Neural cell (in vitro differentiated cells): ENCODE measurements around the gene HDAC4. TPM values are rescaled to one million over a fixed set of nuclear protein-coding genes. Genes with fewer than 3 reads are reported as not detected.

Source experiments
- H2AFZ ChIP-seq: fragments of 200-600, 300-800 bp; sonication (generic), shearing (Covaris generic); 2 replicates; pipeline ENCODE4 v1.6.0; 2014; ENCODE audit warnings: low read depth, mild to moderate bottlenecking, antibody characterized with exemption, low read length, moderate library complexity
- H3F3A ChIP-seq: fragments of 200-600 bp; shearing (Covaris generic); 2 replicates; pipeline ENCODE4 v1.6.1; 2016; ENCODE audit warnings: mild to moderate bottlenecking, moderate library complexity, mixed read lengths, antibody characterized with exemption, low read length; ENCODE audit not compliant: insufficient read depth, poor library complexity, severe bottlenecking
- H3K27ac ChIP-seq: fragments of 200-600, 300-800 bp; sonication (generic), shearing (Covaris generic); 2 replicates; pipeline ENCODE4 v1.5.1; 2014; ENCODE audit warnings: mild to moderate bottlenecking, low read length, moderate library complexity
- H3K27me3 ChIP-seq: fragments of 300-800, 200-600 bp; sonication (generic), shearing (Covaris generic); 2 replicates; pipeline ENCODE4 v1.6.0; 2014; ENCODE audit warnings: mild to moderate bottlenecking, low read depth, low read length, moderate library complexity; ENCODE audit not compliant: insufficient read depth
- H3K36me3 ChIP-seq: fragments of 300-800, 200-600 bp; sonication (generic), shearing (Covaris generic); 2 replicates; pipeline ENCODE4 v1.5.1; 2014; ENCODE audit warnings: mild to moderate bottlenecking, antibody characterized with exemption, low read length, moderate library complexity; ENCODE audit not compliant: insufficient read depth
- H3K4me2 ChIP-seq: fragments of 300-800, 200-600 bp; sonication (generic), shearing (Covaris generic); 2 replicates; pipeline ENCODE4 v1.6.0; 2014; ENCODE audit warnings: mild to moderate bottlenecking, low read length
- H3K4me3 ChIP-seq: fragments of 300-800, 200-600 bp; sonication (generic), shearing (Covaris generic); 2 replicates; pipeline ENCODE4 v1.5.1; 2014; ENCODE audit warnings: mild to moderate bottlenecking, low read length, moderate library complexity
- H3K79me2 ChIP-seq: fragments of 200-600 bp; shearing (Covaris generic); replicated peaks from 2 replicates; pipeline ENCODE4 v1.6.0; 2014; ENCODE audit warnings: mild to moderate bottlenecking, low read length, moderate library complexity; ENCODE audit not compliant: insufficient read depth
- H3K9ac ChIP-seq: fragments of 300-800, 200-600 bp; sonication (generic), shearing (Covaris generic); 2 replicates; pipeline ENCODE4 v1.6.1; 2016; ENCODE audit warnings: mild to moderate bottlenecking, low read length, mixed read lengths
- H3K9me2 ChIP-seq: fragments of 200-600 bp; shearing (Covaris generic); 2 replicates; pipeline ENCODE4 v1.6.1; 2016; ENCODE audit warnings: mild to moderate bottlenecking, low read length, mixed read lengths; ENCODE audit not compliant: insufficient read depth
- H3K9me3 ChIP-seq: fragments of 200-600, 300-800 bp; sonication (generic), shearing (Covaris generic); 2 replicates; pipeline ENCODE4 v1.6.1; 2016; ENCODE audit warnings: mild to moderate bottlenecking, mixed run types, low read length, moderate library complexity, mixed read lengths
- H4K20me1 ChIP-seq: fragments of 200-600 bp; shearing (Covaris generic); 2 replicates; pipeline ENCODE4 v1.6.1; 2016; ENCODE audit warnings: mild to moderate bottlenecking, mixed run types; ENCODE audit not compliant: insufficient read depth
- CTCF ChIP-seq: fragments of 450-650 bp; IDR thresholded peaks from 2 replicates; pipeline ENCODE4 v1.5.1; 2014; ENCODE audit warnings: antibody characterized with exemption, mild to moderate bottlenecking, moderate library complexity; ENCODE audit not compliant: poor library complexity, severe bottlenecking
- EP300 ChIP-seq: fragments of 450-650 bp; conservative IDR thresholded peaks from 2 replicates; pipeline ENCODE4 v1.6.1; 2014; ENCODE audit warnings: antibody characterized with exemption, mild to moderate bottlenecking, moderate library complexity; ENCODE audit not compliant: poor library complexity, severe bottlenecking
- EZH2 ChIP-seq: fragments of 200-600, 300-800 bp; shearing (Covaris generic), sonication (generic); IDR thresholded peaks from 2 replicates; pipeline ENCODE4 v1.6.1; 2014; ENCODE audit warnings: antibody characterized with exemption, low read length, borderline replicate concordance, mild to moderate bottlenecking; ENCODE audit not compliant: insufficient read depth, poor library complexity, severe bottlenecking
- MXI1 ChIP-seq: fragments of 450-650 bp; conservative IDR thresholded peaks from 2 replicates; pipeline ENCODE4 v1.6.1; 2014; ENCODE audit warnings: antibody characterized with exemption, mild to moderate bottlenecking; ENCODE audit not compliant: poor library complexity, severe bottlenecking
- POLR2AphosphoS5 ChIP-seq: IDR thresholded peaks from 2 replicates; pipeline ENCODE4 v1.6.1; 2012
- RAD21 ChIP-seq: fragments of 450-650 bp; conservative IDR thresholded peaks from 2 replicates; pipeline ENCODE4 v1.6.1; 2014; ENCODE audit warnings: antibody characterized with exemption, mild to moderate bottlenecking, moderate library complexity
- REST ChIP-seq: IDR thresholded peaks from 2 replicates; pipeline ENCODE4 v1.6.1; 2012; ENCODE audit warnings: borderline replicate concordance
- SMC3 ChIP-seq: fragments of 450-650 bp; conservative IDR thresholded peaks from 2 replicates; pipeline ENCODE4 v1.6.1; 2014; ENCODE audit warnings: antibody characterized with exemption, mild to moderate bottlenecking, moderate library complexity; ENCODE audit not compliant: poor library complexity
- TAF1 ChIP-seq: IDR thresholded peaks from 2 replicates; pipeline ENCODE4 v1.6.1; 2012; ENCODE audit warnings: low read depth
- polyA plus RNA-seq: library from polyadenylated mRNA; depleted of rRNA; stranded (reverse); fragments of >200 nt; gene quantifications from 2 replicates; pipeline ENCODE4 v1.2.3, GENCODE V29; 2014

Gene HDAC4
- polyA plus RNA-seq, 1 donor from 2014 or later, result 3.4 TPM

GRCh38 chr2:239113615-239114014 is 287.2 kb downstream of the HDAC4 start:
- Histone ChIP-seq H2AFZ (no peak overlapping the region), H3F3A (no peaks in the 10 kb centered on the region), H3K4me2 (no peak overlapping the region), H3K27ac (no peak overlapping the region), H3K36me3 (no peaks in the 10 kb centered on the region), H3K9ac (no peak overlapping the region), H3K79me2 (no peaks in the 10 kb centered on the region), H3K4me3 (no peak overlapping the region), H3K27me3 (no peaks in the 10 kb centered on the region), H4K20me1 (no peaks in the 10 kb centered on the region), H3K9me3 (no peaks in the 10 kb centered on the region), H3K9me2 (no peaks in the 10 kb centered on the region)
- TF ChIP-seq TAF1 (no peak), SMC3 (no peak), RAD21 (no peak), MXI1 (no peak), EP300 (no peak), EZH2 (no peak), CTCF (no peak), POLR2AphosphoS5 (no peak), REST (no peak)

GRCh38 chr2:239113171-239113570 is 287.6 kb downstream of the HDAC4 start:
- no peak overlapping the region for H3K9ac ChIP-seq
- H3K27ac ChIP-seq, result no peak overlapping the region
- H4K20me1 ChIP-seq, result no peaks in the 10 kb centered on the region
- no peaks in the 10 kb centered on the region for H3K36me3 ChIP-seq
- H3K4me2 ChIP-seq, result no peak overlapping the region
- H2AFZ ChIP-seq, result no peak overlapping the region
- no peaks in the 10 kb centered on the region for H3K9me3 ChIP-seq
- no peaks in the 10 kb centered on the region for H3K9me2 ChIP-seq
- H3F3A ChIP-seq, result no peaks in the 10 kb centered on the region
- no peak overlapping the region for H3K4me3 ChIP-seq
- H3K79me2 ChIP-seq, result no peaks in the 10 kb centered on the region
- TF ChIP-seq MXI1, result no peak
- H3K27me3 ChIP-seq, result no peaks in the 10 kb centered on the region
